T-cell (primary cell): Measurements from ENCODE around the gene KIF1A. TPM values are rescaled to one million over a fixed set of nuclear protein-coding genes. Genes with fewer than 3 reads are reported as not detected.

Experiments
- ATAC-seq, 4 experiments: fragments of 200-7000 bp in 3 of 4; fragments of 150-1000 bp in 1 of 4; cut with Tn5 transposase; replicated peaks in 1 of 4; 1 replicate in 3 of 4; 2 replicates in 1 of 4; pipeline ENCODE4 v1.10.0; 2021; ENCODE audit warnings: moderate library complexity in 3 of 4, mild to moderate bottlenecking in 2 of 4, moderate number of reproducible peaks in 1 of 4
- CTCF ChIA-PET, 2 donors: fragments of 300-600 bp; sonication (Branson Sonifier 250); formaldehyde crosslinking; loops; one replicate each; lab custom pipeline; 2022; ENCODE audit warnings: antibody characterized with exemption in 2 of 2; lab: Charles Lee
- POLR2A ChIA-PET, 2 donors: fragments of 300-600 bp; sonication (Branson Sonifier 250); formaldehyde crosslinking; loops; one replicate each; lab custom pipeline; 2022; ENCODE audit warnings: antibody characterized with exemption in 2 of 2; lab: Charles Lee
- DNase-seq, 35 experiments: peaks; one replicate each; pipeline versions ENCODE4 v3.0.0 to v3.0.0-alpha.2; 2013 to 2023
- H3K27ac ChIP-seq: one replicate; pipeline ENCODE4 v1.5.1; 2013; ENCODE audit warnings: low read length
- H3K27me3 ChIP-seq, 2 experiments: replicated peaks in 1 of 2; 1 replicate in 1 of 2; 2 replicates in 1 of 2; pipeline versions ENCODE4 v1.6.1 to v1.7.0; 2013; ENCODE audit warnings: low read length in 1 of 2, mixed read lengths in 1 of 2; ENCODE audit not compliant: control insufficient read depth in 2 of 2, insufficient read depth in 2 of 2; ENCODE audit errors: extremely low read depth in 1 of 2
- H3K36me3 ChIP-seq, 2 donors: 1 replicate in 1 of 2; 2 replicates in 1 of 2; pipeline versions ENCODE4 v1.6.1 to v1.7.0; 2013; ENCODE audit warnings: low read length in 1 of 2; ENCODE audit not compliant: control insufficient read depth in 2 of 2, insufficient read depth in 1 of 2; ENCODE audit errors: extremely low read depth in 1 of 2
- H3K4me1 ChIP-seq, 2 experiments: 1 replicate in 1 of 2; 2 replicates in 1 of 2; pipeline versions ENCODE4 v1.6.1 to v1.7.0; 2013; ENCODE audit warnings: low read length in 2 of 2, mixed read lengths in 1 of 2; ENCODE audit not compliant: insufficient read depth in 2 of 2, control insufficient read depth in 1 of 2; ENCODE audit errors: extremely low read depth in 1 of 2
- H3K4me3 ChIP-seq, 2 donors: 1 replicate in 1 of 2; 2 replicates in 1 of 2; pipeline versions ENCODE4 v1.5.1 to v1.7.0; 2013; ENCODE audit warnings: mild to moderate bottlenecking in 2 of 2, low read length in 1 of 2, moderate library complexity in 1 of 2; ENCODE audit not compliant: control insufficient read depth in 1 of 2; ENCODE audit errors: extremely low read depth in 1 of 2
- H3K9me3 ChIP-seq: 2 replicates; pipeline ENCODE4 v1.7.0; 2013
- H3K27ac Mint-ChIP-seq, 2 donors: one replicate each; pipeline ENCODE4 v1.8.0; 2020 to 2021; ENCODE audit warnings: mild to moderate bottlenecking in 2 of 2, mixed read lengths in 2 of 2
- H3K27me3 Mint-ChIP-seq, 2 donors: one replicate each; pipeline ENCODE4 v1.8.0; 2021 to 2022; ENCODE audit warnings: mixed read lengths in 2 of 2
- H3K36me3 Mint-ChIP-seq: one replicate; pipeline ENCODE4 v1.8.0; 2021; ENCODE audit warnings: mixed read lengths
- H3K4me1 Mint-ChIP-seq, 3 donors: one replicate each; pipeline ENCODE4 v1.8.0; 2020 to 2022; ENCODE audit warnings: mixed read lengths in 3 of 3, mild to moderate bottlenecking in 1 of 3
- H3K4me3 Mint-ChIP-seq, 3 donors: one replicate each; pipeline ENCODE4 v1.8.0; 2020 to 2022; ENCODE audit warnings: mild to moderate bottlenecking in 3 of 3, mixed read lengths in 3 of 3, moderate library complexity in 3 of 3
- H3K9me3 Mint-ChIP-seq, 3 donors: one replicate each; pipeline ENCODE4 v1.8.0; 2020 to 2022; ENCODE audit warnings: mixed read lengths in 3 of 3
- WGBS: methylation state at CpG from one replicate; pipeline ENCODE4 v1.1.5; 2013; ENCODE audit warnings: missing lambda C conversion rate; ENCODE audit not compliant: insufficient coverage; 5-methylcytosine and 5-hydroxymethylcytosine counted together
- total RNA-seq, 35 experiments: library from RNA in 6 of 35; stranded (reverse) in 6 of 35; fragments of 120-200 nt in 1 of 35; gene quantifications; one replicate each; pipeline versions ENCODE4 v1.2.1 to v1.2.4 and lab custom pipeline; 2013 to 2026

KIF1A gene
- total RNA-seq, 5 donors from 2014 or later (not counting 1 experiment from before 2014, with no cell fraction given): 0.43 to 0.58 (median 0.51) TPM; not detected in 2

- no peak overlapping the region for H3K27ac ChIP-seq
- DNase-seq: no peak
- no peak overlapping the region for H3K4me3 Mint-ChIP-seq
- no peaks in the 10 kb centered on the region for H3K36me3 ChIP-seq
- no peak overlapping the region for H3K27ac Mint-ChIP-seq
- ChIA-PET CTCF (no interaction called here), POLR2A (no interaction called here)
- ATAC-seq: no peak
- H3K4me1 Mint-ChIP-seq: no peaks in the 10 kb centered on the region
- peaks cover 0 to 54% of the 10 kb centered on the region in 2 experiments for H3K27me3 ChIP-seq
- H3K27me3 Mint-ChIP-seq: peaks cover 20 to 28% of the 10 kb centered on the region in 2 donors
- no peaks in the 10 kb centered on the region for H3K4me1 ChIP-seq
- no peaks in the 10 kb centered on the region for H3K9me3 ChIP-seq
- WGBS: 83% methylated on average over 16 of the region's 17 CpGs
- no peak overlapping the region for H3K4me3 ChIP-seq
- H3K9me3 Mint-ChIP-seq: no peaks in the 10 kb centered on the region
- no peaks in the 10 kb centered on the region for H3K36me3 Mint-ChIP-seq
Measured at GRCh38 chr2:240794178-240794721, 25.8 kb downstream of the KIF1A start.

GRCh38 chr2:240793313-240794177 lies 26.5 kb downstream of the KIF1A start:
- Mint-ChIP-seq H3K27me3 (peaks cover 20 to 26% of the 10 kb centered on the region in 2 donors), H3K9me3 (no peaks in the 10 kb centered on the region), H3K4me3 (no peak overlapping the region), H3K27ac (no peak overlapping the region), H3K4me1 (no peaks in the 10 kb centered on the region), H3K36me3 (no peaks in the 10 kb centered on the region)
- Histone ChIP-seq H3K27me3 (peaks cover 0 to 50% of the 10 kb centered on the region in 2 experiments), H3K4me1 (no peaks in the 10 kb centered on the region), H3K27ac (no peak overlapping the region), H3K4me3 (no peak overlapping the region), H3K9me3 (no peaks in the 10 kb centered on the region), H3K36me3 (no peaks in the 10 kb centered on the region)
- CTCF ChIA-PET: no interaction called here
- WGBS: 89% methylated on average over 11 of the region's 21 CpGs
- ATAC-seq: no peak
- DNase-seq: peak in 2 of 35 experiments; percentile 1 to 2
- POLR2A ChIA-PET: no interaction called here

- no peak overlapping the region for H3K4me3 Mint-ChIP-seq
Measured at GRCh38 chr2:240792629-240793312, 27.2 kb downstream of the KIF1A start.

GRCh38 chr2:240791821-240792628 lies 28.0 kb downstream of the KIF1A start:
- no peaks in the 10 kb centered on the region for H3K36me3 ChIP-seq
- ChIA-PET CTCF (no interaction called here), POLR2A (no interaction called here)
- no peaks in the 10 kb centered on the region for H3K9me3 ChIP-seq
- no peaks in the 10 kb centered on the region for H3K36me3 Mint-ChIP-seq
- peaks cover 12 to 25% of the 10 kb centered on the region in 2 donors for H3K27me3 Mint-ChIP-seq
- no peak for ATAC-seq
- H3K9me3 Mint-ChIP-seq: no peaks in the 10 kb centered on the region
- H3K4me3 Mint-ChIP-seq: no peak overlapping the region
- no peaks in the 10 kb centered on the region for H3K4me1 Mint-ChIP-seq
- WGBS: 88% methylated on average over 6 of the region's 15 CpGs
- H3K27me3 ChIP-seq: peaks cover 0 to 51% of the 10 kb centered on the region in 2 experiments
- no peaks in the 10 kb centered on the region for H3K4me1 ChIP-seq
- no peak overlapping the region for H3K4me3 ChIP-seq
- H3K27ac ChIP-seq: no peak overlapping the region
- no peak overlapping the region for H3K27ac Mint-ChIP-seq
- peak in 1 of 35 experiments; percentile 3 for DNase-seq

More at GRCh38 chr2:240792629-240793312, 27.2 kb downstream of the KIF1A start:
- no peaks in the 10 kb centered on the region for H3K4me1 ChIP-seq
- H3K4me3 ChIP-seq: no peak overlapping the region
- no peaks in the 10 kb centered on the region for H3K9me3 ChIP-seq
- Mint-ChIP-seq H3K27ac (no peak overlapping the region), H3K4me1 (no peaks in the 10 kb centered on the region), H3K36me3 (no peaks in the 10 kb centered on the region), H3K9me3 (no peaks in the 10 kb centered on the region), H3K27me3 (peaks cover 18 to 30% of the 10 kb centered on the region in 2 donors)
- DNase-seq: no peak
- ChIA-PET CTCF (no interaction called here), POLR2A (no interaction called here)
- no peak for ATAC-seq
- peaks cover 0 to 51% of the 10 kb centered on the region in 2 experiments for H3K27me3 ChIP-seq
- WGBS: 84% methylated on average over 18 of the region's 19 CpGs
- H3K27ac ChIP-seq: no peak overlapping the region
- no peaks in the 10 kb centered on the region for H3K36me3 ChIP-seq

GRCh38 chr2:240791221-240791800 lies 28.7 kb downstream of the KIF1A start:
- Mint-ChIP-seq H3K4me3 (no peak overlapping the region), H3K9me3 (no peaks in the 10 kb centered on the region), H3K4me1 (no peaks in the 10 kb centered on the region), H3K27ac (no peak overlapping the region), H3K36me3 (no peaks in the 10 kb centered on the region), H3K27me3 (peaks cover 5 to 18% of the 10 kb centered on the region in 2 donors)
- Histone ChIP-seq H3K27me3 (peaks cover 0 to 49% of the 10 kb centered on the region in 2 experiments), H3K9me3 (no peaks in the 10 kb centered on the region), H3K36me3 (no peaks in the 10 kb centered on the region), H3K4me3 (no peak overlapping the region), H3K4me1 (no peaks in the 10 kb centered on the region), H3K27ac (no peak overlapping the region)
- POLR2A ChIA-PET: interaction anchor here in 1 of 2 donors (0.6 kb wide), 1 partner anchor 14 kb away, joined by 3 read pairs; no protein-coding TSS in a partner anchor
- 88% methylated on average over 7 of the region's 19 CpGs for WGBS
- CTCF ChIA-PET: no interaction called here
- DNase-seq (peak in 1 of 35 experiments; percentile 3), ATAC-seq (no peak)
